Stomach (tissue), 9 donors: ENCODE data around the gene SORCS3. TPM values are rescaled to one million over a fixed set of nuclear protein-coding genes. Genes with fewer than 3 reads are reported as not detected.

ENCODE experiments used
- DNase-seq, 2 donors: peaks; one replicate each; pipeline versions ENCODE4 v3.0.0 to v3.0.0-alpha.2; 2013 to 2019
- H3K27ac ChIP-seq, 5 donors: fragments of 200-600 bp in 4 of 5; sonication (generic) in 4 of 5; one replicate each; pipeline ENCODE4 v1.5.1; 2013 to 2019; ENCODE audit warnings: mild to moderate bottlenecking in 1 of 5, moderate library complexity in 1 of 5
- H3K27me3 ChIP-seq, 3 donors: fragments of 200-600 bp; sonication (generic); one replicate each; pipeline ENCODE4 v1.5.1; 2017 to 2019; ENCODE audit warnings: mixed run types in 1 of 3
- H3K36me3 ChIP-seq, 4 donors: fragments of 200-600 bp; sonication (generic); 1 replicate in 3 of 4; 2 replicates in 1 of 4; pipeline ENCODE4 v1.5.1; 2016 to 2019
- H3K4me1 ChIP-seq, 4 donors: fragments of 200-600 bp; sonication (generic); one replicate each; pipeline ENCODE4 v1.5.1; 2016 to 2019
- H3K4me3 ChIP-seq, 4 donors: fragments of 200-600 bp; sonication (generic) in 3 of 4; one replicate each; pipeline ENCODE4 v1.5.1; 2016 to 2019; ENCODE audit warnings: mild to moderate bottlenecking in 1 of 4
- H3K9me3 ChIP-seq, 4 donors: fragments of 200-600 bp; sonication (generic); one replicate each; pipeline ENCODE4 v1.5.1; 2016 to 2019
- EP300 ChIP-seq: sonication (generic); formaldehyde crosslinking; IDR thresholded peaks from one replicate; pipeline ENCODE4 v1.6.1; 2017; ENCODE audit warnings: antibody characterized with exemption
- POLR2A ChIP-seq, 4 donors: fragments of 450-650 bp; IDR thresholded peaks; one replicate each; pipeline ENCODE4 v1.6.1; 2016; ENCODE audit warnings: antibody characterized with exemption in 4 of 4, control low read depth in 2 of 4, mild to moderate bottlenecking in 1 of 4, moderate library complexity in 1 of 4
- POLR2AphosphoS5 ChIP-seq, 3 donors: sonication (generic); formaldehyde crosslinking; IDR thresholded peaks; one replicate each; pipeline ENCODE4 v1.6.1; 2016; ENCODE audit warnings: antibody characterized with exemption in 3 of 3
- WGBS, 5 donors: extraction: QIAGEN DNeasy Blood & Tissue Kit in 3 of 5; methylation state at CpG; one replicate each; pipeline versions ENCODE4 v1.1.5 to v1.1.7; 2013 to 2018; 5-methylcytosine and 5-hydroxymethylcytosine counted together
- intact Hi-C: fragments of 100-400 bp; cut with DNase I; formaldehyde crosslinking; loops from one replicate; pipeline ENCODE4 v1.15.1; 2023; ENCODE audit warnings: low total_unique reads
- polyA plus RNA-seq, 3 donors: library from polyadenylated mRNA; stranded (reverse); fragments of 200-250 nt; gene quantifications; one replicate each; pipeline ENCODE4 v1.2.3, GENCODE V29; 2013
- total RNA-seq, 5 donors: library from RNA; depleted of rRNA; stranded (reverse); fragments of >200 nt; gene quantifications; one replicate each; pipeline versions ENCODE4 v1.1.0 to v1.2.3, GENCODE V29; 2014 to 2016
- TF ChIP-seq, protein P1 (sequence below), 7 experiments: fragments of 450-650 bp in 4 of 7; fragments of 200-600 bp in 3 of 7; sonication (generic) in 3 of 7; IDR thresholded peaks; one replicate each; pipeline ENCODE4 v1.5.1; 2016 to 2019; ENCODE audit warnings: antibody characterized with exemption in 7 of 7, control low read depth in 2 of 7, mild to moderate bottlenecking in 1 of 7
- donor health status: healthy with polysubstance abuse.
- donor health status: Bipolar disorder and iron deficiency.
- donor health status: healthy.

Gene SORCS3
- total and polyA plus RNA-seq, 8 donors: 0.06 to 2.6 (median 0.20) TPM; not detected in 4

DNA sequence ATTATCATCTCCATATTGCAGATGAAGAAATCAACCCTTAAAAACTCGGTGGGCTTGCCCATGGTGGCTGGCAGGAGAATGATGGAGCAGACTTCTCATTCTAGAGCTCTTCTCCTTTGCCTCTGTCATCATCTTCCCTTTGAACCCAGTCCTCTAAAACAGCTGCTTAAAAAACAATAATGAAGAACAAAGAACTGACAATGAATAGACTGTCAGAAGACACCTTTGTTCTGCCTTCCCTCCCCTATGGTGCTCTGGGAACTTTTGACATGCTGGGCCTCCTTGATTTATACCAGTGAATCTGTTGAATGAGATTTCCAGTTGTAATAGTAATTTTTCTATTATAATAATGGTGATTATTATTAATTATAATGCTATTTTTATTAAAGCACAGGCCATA, 103.0 kb downstream of the SORCS3 start:
- Histone ChIP-seq H3K9me3 (no peaks in the 10 kb centered on the region), H3K36me3 (no peaks in the 10 kb centered on the region), H3K4me3 (no peak overlapping the region), H3K4me1 (no peaks in the 10 kb centered on the region), H3K27me3 (no peaks in the 10 kb centered on the region), H3K27ac (no peak overlapping the region)
- DNase-seq: no peak
- TF ChIP-seq POLR2A (IDR thresholded peaks at IDR 0.05) (no peak), EP300 (no peak), POLR2AphosphoS5 (IDR thresholded peaks at IDR 0.05) (no peak)
- TF ChIP-seq, protein P1, sequence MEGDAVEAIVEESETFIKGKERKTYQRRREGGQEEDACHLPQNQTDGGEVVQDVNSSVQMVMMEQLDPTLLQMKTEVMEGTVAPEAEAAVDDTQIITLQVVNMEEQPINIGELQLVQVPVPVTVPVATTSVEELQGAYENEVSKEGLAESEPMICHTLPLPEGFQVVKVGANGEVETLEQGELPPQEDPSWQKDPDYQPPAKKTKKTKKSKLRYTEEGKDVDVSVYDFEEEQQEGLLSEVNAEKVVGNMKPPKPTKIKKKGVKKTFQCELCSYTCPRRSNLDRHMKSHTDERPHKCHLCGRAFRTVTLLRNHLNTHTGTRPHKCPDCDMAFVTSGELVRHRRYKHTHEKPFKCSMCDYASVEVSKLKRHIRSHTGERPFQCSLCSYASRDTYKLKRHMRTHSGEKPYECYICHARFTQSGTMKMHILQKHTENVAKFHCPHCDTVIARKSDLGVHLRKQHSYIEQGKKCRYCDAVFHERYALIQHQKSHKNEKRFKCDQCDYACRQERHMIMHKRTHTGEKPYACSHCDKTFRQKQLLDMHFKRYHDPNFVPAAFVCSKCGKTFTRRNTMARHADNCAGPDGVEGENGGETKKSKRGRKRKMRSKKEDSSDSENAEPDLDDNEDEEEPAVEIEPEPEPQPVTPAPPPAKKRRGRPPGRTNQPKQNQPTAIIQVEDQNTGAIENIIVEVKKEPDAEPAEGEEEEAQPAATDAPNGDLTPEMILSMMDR (IDR thresholded peaks at IDR 0.05): no peak
- WGBS, 5 donors: 62 to 76% (median 64%) methylated on average over 1 of the region's 1 CpG
- intact Hi-C loops: no loop called here

DNA sequence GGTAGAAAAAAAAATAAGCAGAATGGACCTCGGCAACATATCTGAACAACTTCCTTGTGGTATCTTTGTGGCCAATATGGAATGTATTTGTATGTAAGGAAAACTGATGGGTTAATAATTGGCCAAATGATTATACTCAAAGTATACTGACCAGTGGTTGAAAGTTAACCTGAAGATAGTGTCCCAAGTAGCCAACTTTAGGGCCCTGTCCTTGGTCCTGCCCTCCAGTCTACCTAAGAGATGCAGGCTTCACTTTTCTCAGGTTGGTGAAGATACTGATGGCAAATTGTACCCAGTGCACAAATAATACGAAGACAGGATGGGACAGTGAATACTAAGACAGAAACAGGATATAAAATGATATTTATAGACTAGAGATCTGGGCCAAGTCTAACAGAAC, 109.2 kb downstream of the SORCS3 start:
- intact Hi-C loops: no loop called here
- Histone ChIP-seq H3K27ac (no peak overlapping the region), H3K9me3 (no peaks in the 10 kb centered on the region), H3K4me1 (no peaks in the 10 kb centered on the region), H3K27me3 (no peaks in the 10 kb centered on the region), H3K4me3 (no peak overlapping the region), H3K36me3 (no peaks in the 10 kb centered on the region)
- DNase-seq: peak in 1 of 2 donors; percentile 23
- WGBS, 5 donors: 38 to 63% (median 47%) methylated on average over 2 of the region's 2 CpGs
- TF ChIP-seq EP300 (no peak), POLR2A (IDR thresholded peaks at IDR 0.05) (no peak), POLR2AphosphoS5 (IDR thresholded peaks at IDR 0.05) (no peak)
- TF ChIP-seq, protein P1 (IDR thresholded peaks at IDR 0.05): no peak

DNA sequence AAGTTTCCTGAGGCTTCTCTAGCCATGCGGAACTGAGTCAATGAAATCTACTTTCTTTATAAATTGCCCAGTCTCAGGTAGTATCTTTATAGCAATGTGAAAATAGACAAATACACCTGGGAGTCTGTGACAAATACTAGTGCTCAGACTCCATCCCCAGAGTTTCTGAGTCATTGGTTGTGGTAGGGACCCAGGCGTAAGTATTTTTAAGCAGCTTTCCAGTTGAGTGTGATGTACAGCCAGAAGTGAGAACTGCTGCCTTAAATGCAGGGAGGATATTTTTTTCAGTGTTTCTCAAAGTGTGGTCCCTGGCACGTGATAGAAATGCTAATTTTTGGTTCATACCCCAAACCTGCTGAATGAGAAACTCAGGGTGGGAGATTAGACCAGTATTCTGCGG, 121.7 kb downstream of the SORCS3 start:
- Histone ChIP-seq H3K27me3 (no peaks in the 10 kb centered on the region), H3K4me3 (no peak overlapping the region), H3K9me3 (no peaks in the 10 kb centered on the region), H3K4me1 (no peaks in the 10 kb centered on the region), H3K36me3 (no peaks in the 10 kb centered on the region), H3K27ac (no peak overlapping the region)
- TF ChIP-seq POLR2AphosphoS5 (IDR thresholded peaks at IDR 0.05): no peak
- no peak for TF ChIP-seq EP300
- TF ChIP-seq, protein P1 (IDR thresholded peaks at IDR 0.05): no peak
- no peak for TF ChIP-seq POLR2A (IDR thresholded peaks at IDR 0.05)
- intact Hi-C loops: no loop called here
- no peak for DNase-seq
- WGBS, 5 donors: 66 to 78% (median 71%) methylated on average over 4 of the region's 4 CpGs

DNA sequence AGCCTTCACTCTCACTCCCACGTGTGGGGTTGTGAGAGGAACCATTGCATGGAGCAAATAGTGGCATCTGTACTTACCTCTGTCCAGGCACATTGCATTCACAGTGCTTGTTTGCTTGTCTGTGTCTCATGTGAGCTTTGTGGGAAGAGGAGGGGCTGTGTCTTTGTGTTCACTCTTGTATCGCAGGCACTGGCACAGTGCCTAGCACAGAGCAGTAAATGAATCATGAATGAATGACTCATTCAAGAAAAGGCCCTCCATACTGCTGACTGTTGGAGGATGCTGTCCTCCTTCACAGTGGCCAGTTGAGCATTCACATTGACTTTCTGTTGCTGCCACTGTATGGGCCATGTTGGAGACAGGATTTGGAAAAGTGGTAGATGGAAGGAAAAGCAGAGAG, 125.3 kb downstream of the SORCS3 start:
- no peaks in the 10 kb centered on the region for H3K4me1 ChIP-seq
- no peak overlapping the region for H3K27ac ChIP-seq
- 7 to 31% (median 12%) methylated on average over 2 of the region's 2 CpGs for WGBS, 5 donors
- H3K9me3 ChIP-seq: no peaks in the 10 kb centered on the region
- H3K27me3 ChIP-seq: no peaks in the 10 kb centered on the region
- H3K4me3 ChIP-seq: no peak overlapping the region
- H3K36me3 ChIP-seq: no peaks in the 10 kb centered on the region
- TF ChIP-seq, protein P1 (IDR thresholded peaks at IDR 0.05): no peak
- no peak for TF ChIP-seq POLR2A (IDR thresholded peaks at IDR 0.05)
- no peak for TF ChIP-seq POLR2AphosphoS5 (IDR thresholded peaks at IDR 0.05)
- TF ChIP-seq EP300: no peak
- intact Hi-C loops: no loop called here
- DNase-seq: no peak
